ENCODE measurements around the gene COG7.
"Not testable (repeated sequence)": the region's sequence is repeated elsewhere in the genome, so short reads cannot be mapped to it uniquely, and the experiment has no call there.

Gene COG7

GRCh38 chr16:23381702-23382101, 71.3 kb downstream of the COG7 start:
- not testable (repeated sequence) for DNase-seq

GRCh38 chr16:23380501-23380951, 72.5 kb downstream of the COG7 start:
- no peak for DNase-seq

DNA sequence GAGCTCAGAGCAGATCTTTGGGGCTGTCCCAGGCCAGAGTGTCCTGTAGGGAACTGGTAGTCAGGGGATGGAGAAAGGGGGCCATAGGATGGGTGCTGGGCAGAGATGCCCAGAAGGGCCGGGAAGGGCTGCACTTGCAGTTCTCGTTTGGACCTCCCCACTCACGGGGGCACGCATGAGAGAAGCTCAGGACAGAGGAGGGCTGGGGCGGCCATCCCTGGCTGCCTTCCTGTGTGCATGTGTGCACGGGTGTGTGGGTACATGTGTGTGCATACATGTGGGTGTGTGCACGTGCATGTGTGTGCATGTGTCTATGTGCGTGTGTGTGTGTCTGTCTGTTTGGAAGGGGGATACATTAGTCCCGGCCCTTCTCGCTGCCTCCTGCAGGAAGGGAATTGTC, 73.3 kb downstream of the COG7 start:
- no peak for DNase-seq

DNA sequence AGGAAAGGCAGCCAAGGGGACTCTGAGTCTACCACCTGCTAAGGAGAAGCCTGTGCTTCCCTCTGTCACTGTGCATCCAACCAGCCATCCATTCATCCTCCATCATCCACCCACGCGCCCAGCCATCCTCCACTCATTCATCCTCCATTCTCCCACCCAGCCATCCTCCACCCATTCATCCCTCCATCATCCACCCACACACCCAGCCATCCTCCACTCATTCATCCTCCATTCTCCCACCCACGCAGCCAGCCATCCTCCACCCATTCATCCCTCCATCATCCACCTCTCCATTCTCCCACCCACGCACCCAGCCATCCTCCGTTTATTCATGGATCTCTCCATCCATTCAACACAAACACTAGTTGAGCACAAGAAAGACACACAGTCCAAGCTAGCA, 74.1 kb downstream of the COG7 start:
- no peak for DNase-seq

GRCh38 chr16:23378256-23378655, 74.7 kb downstream of the COG7 start:
- no peak for DNase-seq

DNA sequence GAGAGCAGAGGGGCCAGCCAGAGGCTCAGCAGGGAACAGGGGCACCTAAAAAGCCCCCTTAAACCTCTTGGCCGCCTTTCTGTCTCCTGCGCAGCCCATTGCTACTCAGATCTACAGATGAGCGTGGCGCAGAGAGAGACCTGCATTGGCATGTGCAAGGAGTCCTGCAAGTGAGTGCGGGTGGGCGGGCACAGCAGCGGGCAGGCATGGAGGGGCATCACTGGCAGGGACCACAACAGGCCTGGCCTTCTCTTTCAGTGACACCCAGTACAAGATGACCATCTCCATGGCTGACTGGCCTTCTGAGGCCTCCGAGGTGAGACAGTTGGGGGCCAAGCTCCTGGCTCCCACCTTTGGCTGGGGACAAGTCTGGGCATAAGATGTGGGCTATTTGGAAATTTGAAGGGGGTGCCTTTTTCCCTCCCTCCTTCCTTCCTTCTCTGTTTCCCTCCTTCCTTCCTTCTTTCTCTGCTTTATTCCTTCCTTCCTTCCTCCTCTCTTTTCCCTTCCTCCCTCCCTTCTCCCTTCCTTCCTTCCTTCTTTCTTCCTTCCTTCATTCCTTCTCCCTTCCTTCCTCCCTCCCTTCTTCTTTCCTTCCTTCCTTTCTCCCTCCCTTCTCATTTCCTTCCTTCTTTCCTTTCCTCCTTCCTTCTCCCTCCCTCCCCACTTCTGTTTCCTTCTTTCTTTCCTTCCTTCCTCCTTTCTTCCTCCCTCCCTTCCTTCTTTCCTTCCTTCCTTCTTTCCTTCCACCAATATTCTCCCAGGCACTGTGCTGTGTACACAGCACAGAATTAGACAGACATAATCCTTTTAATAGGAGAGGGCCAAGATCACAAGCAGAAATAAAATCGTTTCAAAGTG, 75.7 kb downstream of the COG7 start:
- no peak for DNase-seq

GRCh38 chr16:23375643-23376042, 77.3 kb downstream of the COG7 start:
- DNase-seq = no peak

DNA sequence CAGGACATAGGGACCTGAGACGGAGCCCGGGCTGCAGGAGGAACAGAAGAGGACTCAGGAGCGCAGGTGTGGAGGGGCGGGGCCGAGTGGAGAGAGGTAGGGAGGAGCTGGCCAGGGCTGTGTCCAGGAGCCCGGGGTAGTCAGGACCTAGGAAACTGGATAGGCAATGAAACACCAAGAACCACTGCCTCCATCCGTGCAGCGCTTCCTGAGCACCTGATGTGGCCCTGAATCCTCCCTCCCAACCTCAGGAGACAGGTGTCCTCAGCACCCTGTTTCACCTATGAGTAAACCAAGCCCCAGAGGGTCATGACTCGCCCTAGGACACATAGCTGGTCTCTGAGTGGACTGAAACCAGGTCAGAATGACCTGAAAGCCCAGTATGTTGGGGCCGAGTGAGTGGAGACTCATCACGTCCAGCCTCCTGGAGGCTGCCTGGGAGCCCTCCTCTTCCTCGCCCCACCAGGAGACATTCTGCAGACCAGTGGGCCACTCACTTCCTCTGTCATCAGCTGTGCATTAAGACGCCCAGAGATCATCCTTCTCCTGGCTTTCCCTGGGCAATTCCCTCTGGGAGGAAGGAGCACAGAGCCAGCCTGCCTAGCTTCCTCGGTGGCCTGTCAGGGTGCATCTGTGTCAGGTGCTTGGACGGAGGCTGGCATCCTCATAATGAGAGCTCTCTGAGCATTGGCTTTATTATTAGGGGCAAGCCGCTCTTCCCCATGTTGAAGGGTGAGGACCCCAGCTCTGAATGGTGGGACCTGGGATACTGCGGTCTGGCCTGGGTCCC, 78.1 kb downstream of the COG7 start:
- DNase-seq = peak; percentile 3

DNA sequence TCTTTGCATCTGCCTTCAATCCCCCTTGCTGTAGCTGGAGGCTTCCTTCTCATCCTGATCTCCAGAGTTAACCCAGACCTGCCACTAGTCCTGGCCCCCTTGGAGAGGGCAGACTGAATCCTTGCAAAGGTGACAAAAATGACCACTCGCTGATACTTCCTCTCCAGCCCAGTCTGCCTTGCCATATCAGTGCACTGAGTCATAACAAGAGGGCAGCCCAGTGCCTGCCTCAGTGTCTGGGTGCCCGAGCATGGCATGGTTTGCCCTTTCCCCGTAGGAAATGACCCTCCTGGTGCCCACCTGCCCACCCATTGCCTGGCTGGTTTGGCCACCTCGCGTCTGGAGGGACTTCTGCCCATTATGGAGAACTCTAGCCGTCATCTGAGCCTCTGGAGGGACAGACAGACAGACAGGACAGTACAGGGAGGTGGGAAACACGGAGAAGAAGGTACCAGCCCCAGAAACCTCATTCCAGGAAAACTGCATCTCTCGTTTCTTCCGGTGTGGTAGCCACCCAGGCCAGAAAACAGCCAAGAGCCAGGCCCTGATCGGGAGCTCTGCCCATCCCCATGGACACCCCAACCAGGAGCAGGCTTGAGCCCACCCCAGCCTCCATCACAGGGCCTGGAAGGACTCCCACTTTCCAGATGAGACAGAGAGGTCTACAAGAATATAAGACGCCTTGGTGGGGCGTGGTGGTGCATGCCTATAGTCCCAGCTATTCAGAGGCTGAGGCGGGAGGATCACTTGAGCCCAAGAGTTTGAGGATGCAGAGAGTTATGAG, 79.4 kb downstream of the COG7 start:
- DNase-seq = no peak

DNA sequence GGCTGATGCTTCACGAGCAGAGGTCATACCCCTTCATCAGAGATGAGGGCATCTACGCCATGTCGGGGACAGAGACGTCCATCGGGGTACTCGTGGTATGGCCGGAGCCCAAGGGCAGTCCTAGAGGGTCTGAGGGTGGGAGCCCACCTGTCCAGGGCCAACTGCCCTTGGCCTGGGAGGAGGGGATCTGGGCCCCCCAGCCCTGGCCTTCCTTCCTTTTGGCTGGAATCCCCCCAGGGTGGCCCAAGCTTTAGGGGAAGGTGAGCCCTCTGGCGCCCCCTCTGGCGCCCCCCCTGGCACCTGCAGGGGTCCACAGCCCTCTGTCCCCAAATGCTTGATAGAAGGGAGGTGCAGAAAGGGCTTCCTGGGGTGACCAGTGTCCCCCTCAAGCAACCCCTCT, 81.6 kb downstream of the COG7 start:
- DNase-seq = no peak

- no peak for DNase-seq
Measured at GRCh38 chr16:23369416-23369815, 83.6 kb downstream of the COG7 start.

DNA sequence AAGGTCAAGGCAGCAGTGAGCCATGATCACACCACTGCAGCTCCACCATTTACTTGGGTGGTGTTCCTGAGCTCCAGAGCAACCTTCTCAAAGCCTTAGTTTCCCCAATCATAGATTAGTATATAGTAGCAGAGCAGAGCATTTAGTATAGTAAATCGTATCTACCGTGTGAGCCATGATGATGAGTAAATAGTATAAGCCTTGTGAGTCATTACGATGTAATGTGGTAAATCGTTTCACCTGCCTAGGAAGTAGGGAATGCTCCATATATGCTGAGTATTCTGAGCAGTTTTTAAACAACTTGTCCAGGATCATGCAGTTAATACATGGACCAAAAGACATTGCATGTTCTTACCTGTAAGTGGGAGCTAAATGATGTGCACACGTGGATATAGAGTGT, 84.5 kb downstream of the COG7 start:
- no peak for DNase-seq

- DNase-seq = no peak
Measured at GRCh38 chr16:23367988-23368387, 85.0 kb downstream of the COG7 start.

DNA sequence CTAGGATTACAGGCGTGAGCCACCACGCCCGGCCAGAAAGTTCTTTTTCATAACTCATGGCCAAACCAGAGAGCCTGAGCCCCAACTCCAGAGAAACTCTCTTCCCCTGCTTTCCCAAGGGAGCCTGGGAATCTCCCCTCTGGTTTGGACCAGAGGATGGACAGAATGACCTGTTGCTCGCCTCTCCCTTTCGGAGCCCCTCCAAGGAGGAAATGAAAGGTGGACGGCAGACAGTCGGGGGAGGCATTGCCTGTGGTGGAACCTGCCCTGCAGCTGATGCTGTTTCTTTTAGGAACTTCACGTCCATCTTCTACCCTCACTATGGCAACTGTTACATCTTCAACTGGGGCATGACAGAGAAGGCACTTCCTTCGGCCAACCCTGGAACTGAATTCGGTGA, 85.4 kb downstream of the COG7 start:
- no peak for DNase-seq

DNA sequence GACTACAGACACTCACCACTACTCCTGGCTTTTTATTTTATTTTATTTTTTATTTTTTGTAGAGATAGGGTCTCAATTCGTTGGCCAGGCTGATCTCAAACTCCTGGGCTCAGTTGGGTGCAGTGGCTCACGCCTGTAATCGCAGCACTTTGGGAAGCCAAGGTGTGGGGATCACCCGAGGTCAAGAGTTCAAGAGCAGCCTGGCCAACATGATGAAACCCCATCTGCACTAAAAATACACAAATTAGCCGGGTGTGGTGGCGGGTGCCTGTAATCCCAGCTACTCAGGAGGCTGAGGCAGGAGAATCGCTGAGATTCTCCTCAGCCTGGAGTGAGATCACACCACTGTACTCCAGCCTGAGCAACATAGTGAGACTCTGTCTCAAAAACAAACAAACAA, 86.6 kb downstream of the COG7 start:
- not testable (repeated sequence) for DNase-seq

DNA sequence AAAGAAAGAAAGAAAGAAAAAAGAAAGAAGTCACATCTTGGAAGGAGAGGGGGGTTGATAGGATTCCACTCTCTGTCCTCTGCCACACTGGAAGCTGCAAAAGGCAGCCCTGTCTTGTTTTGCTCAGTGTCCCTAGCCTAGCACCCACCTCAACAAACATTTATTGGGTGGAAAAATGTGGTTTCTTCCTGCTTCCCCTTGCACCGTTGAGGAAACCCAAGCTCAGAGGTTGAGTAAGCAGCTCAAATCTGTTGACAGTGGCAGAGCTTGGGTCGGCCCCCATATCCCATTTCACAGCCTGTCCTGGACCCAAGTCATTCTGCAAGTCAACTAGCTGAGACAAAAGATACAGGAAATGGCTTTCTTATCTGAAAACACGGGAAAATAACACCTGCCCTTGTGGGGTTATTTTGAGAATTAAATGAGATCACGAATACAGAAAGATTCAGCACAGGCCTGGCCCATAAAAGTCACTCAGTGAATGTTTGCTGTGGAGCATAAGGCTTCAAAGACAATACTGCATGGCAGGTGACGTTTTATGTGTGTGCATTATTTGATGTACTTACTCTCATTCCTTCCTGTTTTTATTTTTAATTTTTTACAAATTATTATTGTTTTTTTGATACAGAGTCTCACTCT, 87.3 kb downstream of the COG7 start:
- peak; percentile 55 for DNase-seq

- peak; percentile 92 for DNase-seq
Measured at GRCh38 chr16:23362460-23363317, 90.3 kb downstream of the COG7 start.

DNA sequence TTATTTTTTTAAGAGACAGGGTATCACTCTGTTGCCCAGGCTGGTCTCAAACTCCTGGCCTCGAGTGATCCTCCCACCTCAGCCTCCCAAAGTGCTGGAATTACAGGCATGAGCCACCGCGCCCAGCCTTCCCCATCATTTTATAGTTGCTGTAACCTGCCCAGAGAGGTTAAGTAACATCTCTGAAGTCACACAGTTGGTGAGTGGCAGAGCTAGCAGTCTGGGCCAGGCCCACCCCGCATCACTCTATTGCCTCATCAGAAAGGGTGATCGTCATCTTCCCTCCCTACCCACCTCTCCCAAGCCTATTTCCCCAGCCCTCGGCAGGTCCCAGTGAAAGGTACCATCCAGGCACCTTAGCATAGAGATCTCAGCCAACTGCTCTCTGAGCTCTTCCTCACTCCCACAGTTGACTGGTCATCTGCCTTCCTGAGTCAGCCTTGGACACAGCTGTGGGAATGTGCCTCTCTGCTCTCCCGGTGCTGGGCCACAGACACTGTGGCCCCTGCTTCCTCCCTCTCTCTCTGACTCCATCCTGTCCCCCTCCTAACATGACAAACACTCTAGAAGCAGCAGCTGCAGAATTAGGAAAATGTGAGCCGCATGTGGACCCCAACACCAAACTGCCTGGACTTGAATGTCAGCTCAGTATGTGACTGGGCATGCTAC, 93.8 kb downstream of the COG7 start:
- DNase-seq = no peak

- peak; percentile 6 for DNase-seq
Measured at GRCh38 chr16:23357761-23358290, 95.2 kb downstream of the COG7 start.

- no peak for DNase-seq
Measured at GRCh38 chr16:23356941-23357340, 96.0 kb downstream of the COG7 start.

DNA sequence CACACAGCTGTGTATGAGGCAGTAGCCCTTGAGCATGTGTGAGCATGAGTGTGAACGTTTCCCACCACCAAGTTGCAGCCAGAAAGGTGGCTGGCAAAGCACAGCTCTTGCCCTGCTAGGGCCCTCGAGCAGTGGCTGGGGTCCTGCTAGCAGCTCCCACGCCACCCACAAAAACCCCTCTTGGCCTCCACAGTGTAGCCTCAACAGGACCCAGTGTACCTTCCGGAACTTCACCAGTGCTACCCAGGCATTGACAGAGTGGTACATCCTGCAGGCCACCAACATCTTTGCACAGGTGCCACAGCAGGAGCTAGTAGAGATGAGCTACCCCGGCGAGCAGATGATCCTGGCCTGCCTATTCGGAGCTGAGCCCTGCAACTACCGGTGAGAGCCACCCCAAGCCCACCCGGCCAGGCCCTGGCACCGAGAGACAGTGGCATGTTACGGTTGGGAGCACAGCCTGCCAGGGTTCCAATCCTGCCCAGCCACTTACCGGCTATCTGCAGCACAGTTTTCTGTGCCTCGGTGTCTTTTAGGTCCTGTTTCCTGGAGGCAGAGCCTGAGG, 97.8 kb downstream of the COG7 start:
- DNase-seq = no peak

Measured in NCI-H2029 (cell line).